K562 (cell line): Measurements from ENCODE around the gene FHDC1. TPM values are rescaled to one million over a fixed set of nuclear protein-coding genes. Genes with fewer than 3 reads are reported as not detected.

Experiments
- CCNT2 ChIP-seq: IDR thresholded peaks from 2 replicates; pipeline ENCODE4 v1.6.1; 2011; ENCODE audit warnings: borderline replicate concordance, low read depth, mild to moderate bottlenecking, moderate library complexity, mixed read lengths, low read length; ENCODE audit not compliant: insufficient read length; ENCODE audit errors: extremely low read depth
- CREB1 ChIP-seq, 2 experiments: sonication (generic) in 1 of 2; formaldehyde crosslinking in 1 of 2; IDR thresholded peaks; 2 replicates each; pipeline versions ENCODE4 v1.6.1 to v1.8.0; 2012 to 2022; ENCODE audit warnings: inconsistent platforms in 1 of 2, mild to moderate bottlenecking in 1 of 2, missing genetic modification reagents in 1 of 2, moderate library complexity in 1 of 2
- CTBP1 ChIP-seq: fragments of 450-650 bp; IDR thresholded peaks from 2 replicates; pipeline ENCODE4 v1.6.1; 2016; ENCODE audit warnings: borderline replicate concordance
- ELK1 ChIP-seq: sonication (generic); formaldehyde crosslinking; IDR thresholded peaks from 2 replicates; pipeline ENCODE4 v1.8.1; 2022; ENCODE audit warnings: missing genetic modification reagents
- EP300 ChIP-seq: IDR thresholded peaks from 2 replicates; pipeline ENCODE4 v1.6.1; 2012; ENCODE audit warnings: low read length, improper control_type of control experiment
- HCFC1 ChIP-seq: IDR thresholded peaks from 2 replicates; pipeline ENCODE4 v1.6.1; 2012; ENCODE audit warnings: low read depth, low read length, improper control_type of control experiment
- HNRNPLL ChIP-seq: fragments of 200-400 bp; formaldehyde crosslinking; IDR thresholded peaks from 2 replicates; pipeline ENCODE4 v1.6.1; 2017; ENCODE audit warnings: low read length, low read depth, mild to moderate bottlenecking; ENCODE audit not compliant: poor library complexity, severe bottlenecking
- MXD1 ChIP-seq: fragments of 250-450 bp; sonication (Bioruptor Pico); IDR thresholded peaks from 2 replicates; pipeline ENCODE4 v1.8.0; 2021; ENCODE audit warnings: borderline replicate concordance, mild to moderate bottlenecking, moderate library complexity; ENCODE audit not compliant: poor library complexity, severe bottlenecking
- SIX5 ChIP-seq, 2 experiments: IDR thresholded peaks; 2 replicates each; pipeline ENCODE4 v1.6.1; 2011; ENCODE audit warnings: low read length in 2 of 2, borderline replicate concordance in 1 of 2, low read depth in 1 of 2, mild to moderate bottlenecking in 1 of 2, moderate library complexity in 1 of 2; ENCODE audit not compliant: insufficient read depth in 1 of 2
- SMAD4 ChIP-seq: fragments of 250-450 bp; sonication (Bioruptor Pico); conservative IDR thresholded peaks from 2 replicates; pipeline ENCODE4 v1.8.0; 2021; ENCODE audit warnings: inconsistent platforms, mild to moderate bottlenecking, moderate library complexity
- SNIP1 ChIP-seq: fragments of 450-650 bp; IDR thresholded peaks from 2 replicates; pipeline ENCODE4 v1.7.1; 2017; ENCODE audit warnings: low read depth, mild to moderate bottlenecking
- SOX6 ChIP-seq: fragments of 450-650 bp; IDR thresholded peaks from 2 replicates; pipeline ENCODE4 v1.6.1; 2014; ENCODE audit warnings: mild to moderate bottlenecking
- SREBF2 ChIP-seq: sonication (generic); formaldehyde crosslinking; IDR thresholded peaks from 2 replicates; pipeline ENCODE4 v1.4.0; 2020; ENCODE audit warnings: mild to moderate bottlenecking, missing genetic modification reagents
- STAT5A ChIP-seq: IDR thresholded peaks from 2 replicates; pipeline ENCODE4 v1.6.1; 2012; ENCODE audit warnings: low read length, inconsistent platforms, borderline replicate concordance
- TAL1 ChIP-seq: fragments of 450-650 bp; IDR thresholded peaks from 2 replicates; pipeline ENCODE4 v1.6.1; 2016; ENCODE audit warnings: mild to moderate bottlenecking
- TFAP4 ChIP-seq: sonication (generic); formaldehyde crosslinking; IDR thresholded peaks from 2 replicates; pipeline ENCODE4 v1.8.0; 2022; ENCODE audit warnings: missing genetic modification reagents, mild to moderate bottlenecking, moderate library complexity, borderline replicate concordance
- TGIF2 ChIP-seq: sonication (generic); formaldehyde crosslinking; IDR thresholded peaks from 2 replicates; pipeline ENCODE4 v1.8.1; 2022; ENCODE audit warnings: mild to moderate bottlenecking, missing genetic modification reagents, moderate library complexity
- XRCC4 ChIP-seq: IDR thresholded peaks from one replicate; pipeline ENCODE4 v1.6.1; 2011; ENCODE audit not compliant: insufficient read depth, insufficient read length; ENCODE audit errors: extremely low read depth
- ZBTB34 ChIP-seq: fragments of 250-450 bp; sonication (Bioruptor Pico); IDR thresholded peaks from 2 replicates; pipeline ENCODE4 v1.8.0; 2021; ENCODE audit warnings: mild to moderate bottlenecking, moderate library complexity
- ZNF280B ChIP-seq: fragments of 250-450 bp; sonication (Bioruptor Pico); IDR thresholded peaks from 2 replicates; pipeline ENCODE4 v1.5.1; 2021; ENCODE audit warnings: mild to moderate bottlenecking
- ZZZ3 ChIP-seq: fragments of 450-650 bp; IDR thresholded peaks from 2 replicates; pipeline ENCODE4 v1.6.1; 2016; ENCODE audit warnings: antibody characterized with exemption, mild to moderate bottlenecking, moderate library complexity
- polyA plus RNA-seq, 8 experiments: library from polyadenylated mRNA; depleted of rRNA in 4 of 8; stranded (reverse) in 5 of 8; unstranded in 3 of 8; fragments of >200 nt; fragmentation: Nextera tagmentation in 2 of 8; fragmentation: Illumina TruSeq in 1 of 8; extraction: Ambion mirVana in 2 of 8; extraction: Trizol in 1 of 8; gene quantifications; 2 replicates each; pipeline versions ENCODE4 v1.2.1 to v1.2.3, GENCODE V29; 2011 to 2014; ENCODE audit warnings: inconsistent platforms in 1 of 8, missing spikeins in 1 of 8
- total RNA-seq, 7 experiments: library from RNA; depleted of rRNA in 6 of 7; stranded (reverse); fragments of >200 nt in 6 of 7; fragmentation: Illumina TruSeq in 2 of 7; extraction: Trizol in 2 of 7; gene quantifications; 2 replicates each; pipeline versions ENCODE4 v1.2.1 to v1.2.3, GENCODE V29; 2011 to 2021; ENCODE audit warnings: low replicate concordance in 1 of 7

FHDC1 gene
- total and polyA plus RNA-seq, 9 of the 15 experiments (the other 6 are each of a cell fraction or from before 2014, with no cell fraction given), result 0.01 to 0.43 (median 0.07) TPM

GRCh38 chr4:153023692-153024394, 87.7 kb downstream of the FHDC1 start (continued):
- TF ChIP-seq SREBF2 (CRISPR knock-in tag) (no peak), HNRNPLL (no peak), TFAP4 (CRISPR knock-in tag) (peak; percentile 79; the same call in 1 of the 2 replicates), TAL1 (peak; percentile 88), SOX6 (peak; percentile 50), SIX5 (IDR thresholded peaks at IDR 0.05; ENCODE audit: borderline replicate concordance in 1 of 2, insufficient read depth in 1 of 2, low read depth in 1 of 2, low read length in 2 of 2) (no peak), STAT5A (peak; percentile 71; the same call in 1 of the 2 replicates), TGIF2 (CRISPR knock-in tag) (no peak), HCFC1 (no peak), ZZZ3 (no peak), CCNT2 (no peak), SNIP1 (no peak), EP300 (peak; percentile 67), XRCC4 (no peak), ELK1 (no peak), ZNF280B (CRISPR knock-in tag) (no peak), CTBP1 (peak; percentile 70; the same call in 1 of the 2 replicates), ZBTB34 (CRISPR knock-in tag) (no peak), SMAD4 (peak; percentile 79), CREB1 (IDR thresholded peaks at IDR 0.05) (no peak), CREB1 (CRISPR knock-in tag; IDR thresholded peaks at IDR 0.05) (peak; percentile 24; the same call in 1 of the 2 replicates), MXD1 (no peak)
